Neural progenitor cell (in vitro differentiated cells): ENCODE measurements around the gene SH3GLB1. TPM values are rescaled to one million over a fixed set of nuclear protein-coding genes. Genes with fewer than 3 reads are reported as not detected.

Source experiments
- DNase-seq: peaks from one replicate; pipeline ENCODE4 v3.0.0-alpha.2; 2016; ENCODE audit warnings: low spot score
- H2AFZ ChIP-seq: fragments of 200-600 bp; sonication (generic); replicated peaks from 2 replicates; pipeline ENCODE4 v1.6.1; 2016; ENCODE audit warnings: antibody characterized with exemption
- H3F3A ChIP-seq: fragments of 200-600 bp; sonication (generic); 2 replicates; pipeline ENCODE4 v1.6.1; 2016; ENCODE audit warnings: antibody characterized with exemption, low read depth
- H3K27ac ChIP-seq: fragments of 200-600 bp; sonication (generic); 2 replicates; pipeline ENCODE4 v1.5.1; 2016; ENCODE audit warnings: mild to moderate bottlenecking
- H3K27me3 ChIP-seq: fragments of 200-600 bp; sonication (generic); 2 replicates; pipeline ENCODE4 v1.6.1; 2016; ENCODE audit warnings: mild to moderate bottlenecking, moderate library complexity
- H3K36me3 ChIP-seq: fragments of 200-600 bp; sonication (generic); 2 replicates; pipeline ENCODE4 v1.5.1; 2016
- H3K4me1 ChIP-seq: fragments of 200-600 bp; sonication (generic); 2 replicates; pipeline ENCODE4 v1.6.1; 2016; ENCODE audit warnings: mixed run types
- H3K4me2 ChIP-seq: fragments of 200-600 bp; sonication (generic); 2 replicates; pipeline ENCODE4 v1.6.1; 2016
- H3K4me3 ChIP-seq: fragments of 200-600 bp; sonication (generic); 2 replicates; pipeline ENCODE4 v1.5.1; 2016
- H3K79me2 ChIP-seq: fragments of 200-600 bp; sonication (generic); 2 replicates; pipeline ENCODE4 v1.6.1; 2016; ENCODE audit warnings: low read depth
- H3K9ac ChIP-seq: fragments of 200-600 bp; sonication (generic); 2 replicates; pipeline ENCODE4 v1.6.1; 2016
- H3K9me3 ChIP-seq: fragments of 200-600 bp; sonication (generic); 2 replicates; pipeline ENCODE4 v1.5.1; 2016; ENCODE audit warnings: low read depth
- H4K20me1 ChIP-seq: fragments of 200-600 bp; sonication (generic); 2 replicates; pipeline ENCODE4 v1.6.1; 2016; ENCODE audit warnings: low read depth
- H3K27ac Mint-ChIP-seq: 3 replicates; pipeline ENCODE4 v1.8.0; 2021; ENCODE audit warnings: mixed read lengths
- H3K27me3 Mint-ChIP-seq: 2 replicates; pipeline ENCODE4 v1.8.0; 2022; ENCODE audit warnings: low read depth, mild to moderate bottlenecking, inconsistent platforms, moderate library complexity, mixed read lengths; ENCODE audit not compliant: insufficient read depth
- H3K36me3 Mint-ChIP-seq: 3 replicates; pipeline ENCODE4 v1.8.0; 2021; ENCODE audit warnings: mixed read lengths
- H3K4me1 Mint-ChIP-seq: 3 replicates; pipeline ENCODE4 v1.8.0; 2021; ENCODE audit warnings: mixed read lengths
- H3K4me3 Mint-ChIP-seq: 3 replicates; pipeline ENCODE4 v1.8.0; 2021; ENCODE audit warnings: mild to moderate bottlenecking, moderate library complexity, mixed read lengths
- H3K9me3 Mint-ChIP-seq: 3 replicates; pipeline ENCODE4 v1.8.0; 2020; ENCODE audit warnings: mixed read lengths
- CTCF ChIP-seq: fragments of 200-600 bp; sonication (generic); IDR thresholded peaks from 2 replicates; pipeline ENCODE4 v1.5.1; 2017; ENCODE audit warnings: antibody characterized with exemption, mild to moderate bottlenecking
- EZH2 ChIP-seq: fragments of 200-600 bp; sonication (generic); IDR thresholded peaks from 2 replicates; pipeline ENCODE4 v1.6.1; 2017; ENCODE audit warnings: antibody characterized with exemption, mild to moderate bottlenecking, moderate library complexity
- EZH2phosphoT487 ChIP-seq: fragments of 200-600 bp; sonication (generic); IDR thresholded peaks from 2 replicates; pipeline ENCODE4 v1.6.1; 2017; ENCODE audit warnings: antibody characterized with exemption
- total RNA-seq: library from RNA; depleted of rRNA; stranded (reverse); fragments of >200 nt; gene quantifications from 2 replicates; pipeline ENCODE4 v1.2.3, GENCODE V29; 2015; ENCODE audit warnings: low replicate concordance

The SH3GLB1 gene
- total RNA-seq, 1 donor from 2014 or later = 28.5 TPM

- Mint-ChIP-seq H3K36me3 (no peaks in the 10 kb centered on the region), H3K9me3 (peaks cover under 1% of the 10 kb centered on the region), H3K27ac (no peak overlapping the region), H3K4me1 (no peaks in the 10 kb centered on the region), H3K4me3 (no peak overlapping the region), H3K27me3 (peaks cover 2% of the 10 kb centered on the region)
- H3K27me3 ChIP-seq = no peaks in the 10 kb centered on the region
- no peak overlapping the region for H2AFZ ChIP-seq
- H3K36me3 ChIP-seq = no peaks in the 10 kb centered on the region
- H3K79me2 ChIP-seq = no peaks in the 10 kb centered on the region
- no peak overlapping the region for H3K9ac ChIP-seq
- H3K4me1 ChIP-seq = peaks cover 9% of the 10 kb centered on the region
- no peak overlapping the region for H3K4me2 ChIP-seq
- DNase-seq = no peak
- H3K27ac ChIP-seq = no peak overlapping the region
- no peak for TF ChIP-seq EZH2
- no peak for TF ChIP-seq EZH2phosphoT487
- no peak for TF ChIP-seq CTCF
- H3K4me3 ChIP-seq = no peak overlapping the region
- H3K9me3 ChIP-seq = no peaks in the 10 kb centered on the region
- no peaks in the 10 kb centered on the region for H3F3A ChIP-seq
- H4K20me1 ChIP-seq = no peaks in the 10 kb centered on the region
Measured at GRCh38 chr1:86762336-86762735, 58.0 kb downstream of the SH3GLB1 start.

DNA sequence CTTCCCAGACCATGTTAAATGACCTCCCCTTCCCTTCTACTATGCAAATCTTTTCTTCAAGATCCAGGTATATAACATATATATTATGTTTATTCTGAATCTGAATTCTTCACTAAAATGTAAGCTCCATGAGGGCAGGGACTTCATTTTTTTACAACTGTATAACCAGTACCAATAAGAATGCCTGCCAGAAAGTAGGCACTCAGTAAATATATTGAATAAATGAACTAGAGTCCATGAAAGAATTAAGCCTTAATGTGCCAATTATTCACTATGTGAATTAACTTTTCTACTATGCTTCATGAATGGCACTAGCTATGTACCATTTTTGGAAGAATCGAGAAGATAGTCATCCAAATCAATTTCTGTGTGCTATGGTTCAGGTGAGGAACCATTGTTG, 60.1 kb downstream of the SH3GLB1 start:
- no peaks in the 10 kb centered on the region for H3K27me3 ChIP-seq
- no peaks in the 10 kb centered on the region for H3F3A ChIP-seq
- Mint-ChIP-seq H3K36me3 (no peaks in the 10 kb centered on the region), H3K27ac (no peak overlapping the region), H3K4me3 (no peak overlapping the region), H3K27me3 (peaks cover 6% of the 10 kb centered on the region), H3K4me1 (no peaks in the 10 kb centered on the region), H3K9me3 (peaks cover 3% of the 10 kb centered on the region)
- TF ChIP-seq EZH2phosphoT487 (no peak), EZH2 (no peak), CTCF (no peak)
- no peak overlapping the region for H3K9ac ChIP-seq
- no peak overlapping the region for H2AFZ ChIP-seq
- H3K4me1 ChIP-seq = peaks cover 9% of the 10 kb centered on the region
- no peaks in the 10 kb centered on the region for H3K36me3 ChIP-seq
- no peak overlapping the region for H3K27ac ChIP-seq
- no peak for DNase-seq
- H3K9me3 ChIP-seq = no peaks in the 10 kb centered on the region
- H3K79me2 ChIP-seq = no peaks in the 10 kb centered on the region
- no peak overlapping the region for H3K4me2 ChIP-seq
- no peaks in the 10 kb centered on the region for H4K20me1 ChIP-seq
- H3K4me3 ChIP-seq = no peak overlapping the region

DNA sequence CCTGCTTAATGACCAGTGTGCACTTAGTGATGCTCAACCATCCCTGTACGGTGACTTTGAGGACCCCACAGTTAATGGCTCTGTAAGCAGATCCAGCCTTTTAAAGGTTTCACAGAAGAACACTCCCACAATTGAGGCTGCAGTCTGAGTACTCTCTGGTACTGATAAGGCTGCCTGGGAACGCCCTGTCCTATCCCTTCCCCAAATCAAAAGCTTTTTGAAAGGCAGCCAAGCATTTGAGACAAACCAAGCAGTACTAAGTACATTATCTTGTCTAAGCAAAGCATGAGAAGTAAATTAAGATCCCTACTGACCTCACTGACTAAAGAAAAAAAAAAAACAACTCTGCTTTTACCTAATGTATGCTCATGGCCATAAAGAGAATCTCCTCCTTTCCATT, 60.7 kb downstream of the SH3GLB1 start:
- H3K36me3 Mint-ChIP-seq = no peaks in the 10 kb centered on the region
- peak; percentile 32 for DNase-seq
- no peaks in the 10 kb centered on the region for H4K20me1 ChIP-seq
- H3K36me3 ChIP-seq = no peaks in the 10 kb centered on the region
- peaks cover 9% of the 10 kb centered on the region for H3K4me1 ChIP-seq
- no peak overlapping the region for H3K4me3 Mint-ChIP-seq
- TF ChIP-seq EZH2phosphoT487 (no peak), CTCF (no peak)
- H3F3A ChIP-seq = no peaks in the 10 kb centered on the region
- no peak overlapping the region for H3K4me3 ChIP-seq
- H3K27ac Mint-ChIP-seq = no peak overlapping the region
- H3K9me3 Mint-ChIP-seq = peaks cover 3% of the 10 kb centered on the region
- no peak overlapping the region for H3K27ac ChIP-seq
- no peak overlapping the region for H2AFZ ChIP-seq
- no peak overlapping the region for H3K4me2 ChIP-seq
- no peaks in the 10 kb centered on the region for H3K79me2 ChIP-seq
- H3K27me3 ChIP-seq = no peaks in the 10 kb centered on the region
- H3K4me1 Mint-ChIP-seq = no peaks in the 10 kb centered on the region
- no peak overlapping the region for H3K9ac ChIP-seq
- peaks cover 6% of the 10 kb centered on the region for H3K27me3 Mint-ChIP-seq
- H3K9me3 ChIP-seq = no peaks in the 10 kb centered on the region
